Measurements from ENCODE around the gene DENND11.

Gene DENND11, protein sequence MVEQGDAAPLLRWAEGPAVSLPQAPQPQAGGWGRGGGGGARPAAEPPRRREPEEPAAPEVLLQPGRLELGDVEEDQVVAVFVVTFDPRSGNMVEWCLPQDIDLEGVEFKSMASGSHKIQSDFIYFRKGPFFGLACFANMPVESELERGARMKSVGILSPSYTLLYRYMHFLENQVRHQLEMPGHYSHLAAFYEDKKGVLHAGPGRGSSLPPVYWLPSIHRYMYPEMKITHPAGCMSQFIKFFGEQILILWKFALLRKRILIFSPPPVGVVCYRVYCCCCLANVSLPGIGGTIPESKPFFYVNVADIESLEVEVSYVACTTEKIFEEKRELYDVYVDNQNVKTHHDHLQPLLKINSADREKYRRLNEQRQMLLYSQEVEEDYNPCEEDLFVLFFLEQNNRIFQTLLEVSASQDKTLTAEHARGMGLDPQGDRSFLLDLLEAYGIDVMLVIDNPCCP

DNA sequence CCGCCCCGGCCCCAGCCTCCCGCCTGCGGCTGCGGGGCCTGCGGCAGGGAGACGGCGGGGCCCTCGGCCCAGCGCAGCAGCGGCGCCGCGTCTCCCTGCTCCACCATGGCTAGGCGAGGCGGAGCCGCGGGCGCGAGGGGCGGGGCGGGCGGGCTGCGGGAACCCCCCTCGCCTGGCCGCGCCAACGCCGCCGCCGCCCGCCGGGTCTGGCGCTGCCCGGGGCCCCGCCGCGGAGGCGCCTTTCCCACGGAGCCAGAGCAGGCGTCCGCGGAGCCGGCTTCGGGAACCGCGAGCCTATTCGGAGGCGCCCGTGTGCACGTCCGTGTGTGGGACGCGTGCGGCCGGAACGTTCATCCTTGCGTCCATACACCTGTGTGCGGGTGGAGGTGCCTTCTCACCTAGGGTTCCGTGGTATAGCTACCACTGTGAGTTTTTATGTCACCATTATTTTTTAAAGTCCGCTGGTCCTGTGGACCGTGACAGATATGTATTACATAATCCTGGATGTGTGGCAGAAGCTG lies at the start of gene DENND11:
Gene DENND11 (minus strand): TSS at position 120 of the 521 bp plus-strand sequence. CDS start 13 bp downstream, at position 107.
- peak in 1 of 2 donors; percentile 16 for DNase-seq (ENCODE audit: extremely low read depth in 1 of 2, low read depth in 1 of 2)

DNA sequence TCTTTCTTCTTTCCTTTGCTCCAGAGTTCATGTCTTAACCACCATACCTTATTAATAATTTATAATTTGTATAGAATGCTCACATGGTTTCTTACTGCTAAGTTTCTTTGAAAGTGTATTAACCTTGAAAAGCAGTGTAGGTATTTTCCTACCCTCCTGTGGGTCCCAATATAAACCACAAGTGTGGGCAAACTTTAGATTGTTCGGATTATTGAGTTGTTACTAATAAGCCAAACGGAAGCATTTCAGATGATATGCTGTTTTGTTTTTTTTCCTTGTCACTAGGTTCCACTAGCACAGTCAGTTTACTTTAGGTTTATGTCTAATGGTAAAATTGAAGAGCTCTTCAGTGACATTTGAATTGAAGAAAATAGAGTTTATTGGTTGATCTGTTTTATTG lies 46.4 kb upstream of the DENND11 start:
- no peak for DNase-seq (ENCODE audit: extremely low read depth in 1 of 2, low read depth in 1 of 2)

DNA sequence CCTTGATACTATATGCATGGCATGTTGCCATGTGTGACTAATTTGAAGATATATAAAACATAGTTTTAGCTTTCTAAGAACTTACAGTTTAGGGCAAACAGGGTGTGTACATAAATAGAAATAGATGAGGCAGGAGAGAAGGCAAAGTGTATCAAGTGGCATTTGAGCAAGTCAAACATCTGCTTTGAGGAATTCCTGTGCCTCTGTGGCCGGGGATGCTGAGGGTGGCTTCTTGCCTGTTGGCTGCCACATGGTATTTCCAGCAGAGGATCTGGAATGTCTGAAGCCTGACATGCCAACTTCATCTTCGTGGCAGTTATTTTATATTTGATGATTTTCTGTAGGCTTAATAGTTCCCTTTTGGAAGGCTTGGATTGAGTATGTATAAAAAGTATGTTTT lies 42.2 kb upstream of the DENND11 start:
- no peak for DNase-seq (ENCODE audit: extremely low read depth in 1 of 2, low read depth in 1 of 2)

DNA sequence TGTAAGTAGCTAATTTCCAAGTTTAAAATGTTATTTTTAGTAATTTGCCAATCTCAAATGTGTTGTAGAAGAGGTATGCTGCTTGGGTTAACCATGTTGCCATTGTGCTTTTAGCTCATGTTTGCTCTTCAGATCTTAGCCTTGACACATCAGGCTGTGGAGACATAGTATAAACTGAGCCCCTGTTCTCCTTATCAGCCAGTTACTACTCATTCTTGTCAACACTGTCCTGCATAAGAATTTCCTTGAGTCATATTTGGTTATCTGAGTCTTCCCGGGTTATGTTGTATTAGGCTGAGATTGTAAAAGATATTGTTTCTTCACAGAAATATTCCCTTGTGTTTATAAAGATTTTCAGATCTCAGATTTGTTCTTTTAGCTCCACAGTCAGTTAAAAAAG lies 40.3 kb upstream of the DENND11 start:
- DNase-seq (ENCODE audit: extremely low read depth in 1 of 2, low read depth in 1 of 2): no peak

DNA sequence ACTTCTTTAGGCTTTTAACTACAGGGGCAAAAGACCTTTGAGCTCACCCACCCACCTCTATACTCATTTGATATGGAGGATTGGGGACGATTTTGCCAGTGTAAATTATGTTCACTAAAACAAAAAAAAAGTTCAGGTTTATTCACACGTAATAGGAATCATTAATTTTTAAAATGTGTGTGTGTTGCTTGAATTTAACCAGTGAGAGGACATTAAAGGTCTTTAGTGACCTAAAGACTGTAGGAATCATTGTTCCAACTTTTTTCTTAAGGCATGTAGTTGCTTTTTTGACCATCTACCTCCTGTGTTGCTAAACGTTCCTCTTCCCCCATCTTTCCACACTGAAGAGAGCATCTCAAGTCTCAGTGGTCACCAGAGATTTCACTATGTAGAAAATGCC lies 37.3 kb upstream of the DENND11 start:
- DNase-seq (ENCODE audit: extremely low read depth in 1 of 2, low read depth in 1 of 2): no peak

DNA sequence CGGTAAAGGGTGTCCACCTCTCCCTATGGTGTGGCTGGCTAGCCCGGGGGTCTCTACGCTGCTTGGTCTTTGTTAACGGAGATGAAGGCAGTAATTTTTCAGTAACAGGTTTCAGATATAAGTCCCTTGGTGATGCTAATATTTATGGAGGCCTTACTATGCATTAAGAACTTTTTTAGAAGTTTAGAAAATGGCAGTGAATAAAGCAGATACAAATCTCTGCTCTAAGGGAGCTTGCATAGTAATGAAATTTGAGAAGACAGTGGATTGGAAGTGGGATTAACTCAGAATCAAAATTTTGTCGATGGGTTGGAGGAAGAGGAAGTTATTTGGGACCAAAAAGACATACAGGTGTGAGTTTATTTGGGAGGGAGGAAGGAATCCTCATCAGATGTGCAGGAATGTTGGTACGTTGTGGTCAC lies 36.6 kb upstream of the DENND11 start:
- no peak for DNase-seq (ENCODE audit: extremely low read depth in 1 of 2, low read depth in 1 of 2)

DNA sequence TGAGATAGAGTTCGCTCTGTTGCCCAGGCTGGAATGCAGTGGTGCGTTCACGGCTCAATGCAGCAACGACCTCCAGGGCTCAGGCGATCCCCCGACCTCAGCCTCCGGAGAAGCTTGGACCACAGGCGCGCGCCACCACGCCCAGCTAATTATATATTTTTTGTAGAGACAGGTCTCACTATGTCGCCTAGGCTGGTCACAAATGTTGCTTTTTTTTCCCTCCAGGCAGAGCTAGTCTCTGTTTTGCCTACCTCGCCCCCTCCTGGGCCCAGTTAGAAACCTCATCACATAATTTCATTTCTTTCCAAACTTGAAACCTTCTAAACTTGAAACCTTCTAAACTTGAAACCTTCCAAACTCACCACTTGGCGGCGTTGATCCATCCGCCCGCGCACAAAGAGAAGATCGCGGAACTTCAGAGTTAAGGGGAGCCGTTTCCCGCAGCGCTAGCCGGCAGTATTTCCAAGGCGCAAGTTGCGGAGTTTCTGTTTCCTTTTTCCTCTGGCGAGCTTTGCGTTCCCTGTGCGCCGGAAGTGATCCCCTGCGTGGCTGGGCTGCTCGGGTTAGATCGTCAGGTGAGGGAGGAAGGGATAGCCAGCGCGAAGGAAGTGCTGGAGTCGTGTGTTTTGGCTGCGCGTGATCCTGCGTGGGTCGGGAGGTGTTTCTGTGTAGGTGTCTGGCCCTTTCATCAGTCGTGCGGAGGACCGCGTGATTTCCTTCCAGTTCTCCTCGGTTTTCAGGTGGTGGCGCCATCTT lies 36.0 kb upstream of the DENND11 start, which contains the start of gene SSBP1:
Gene SSBP1 (plus strand): TSS at position 523 of the 756 bp plus-strand sequence. CDS start 809 bp downstream, outside the sequence.
- DNase-seq (ENCODE audit: extremely low read depth in 1 of 2, low read depth in 1 of 2): peak; percentile 82 to 87

DNA sequence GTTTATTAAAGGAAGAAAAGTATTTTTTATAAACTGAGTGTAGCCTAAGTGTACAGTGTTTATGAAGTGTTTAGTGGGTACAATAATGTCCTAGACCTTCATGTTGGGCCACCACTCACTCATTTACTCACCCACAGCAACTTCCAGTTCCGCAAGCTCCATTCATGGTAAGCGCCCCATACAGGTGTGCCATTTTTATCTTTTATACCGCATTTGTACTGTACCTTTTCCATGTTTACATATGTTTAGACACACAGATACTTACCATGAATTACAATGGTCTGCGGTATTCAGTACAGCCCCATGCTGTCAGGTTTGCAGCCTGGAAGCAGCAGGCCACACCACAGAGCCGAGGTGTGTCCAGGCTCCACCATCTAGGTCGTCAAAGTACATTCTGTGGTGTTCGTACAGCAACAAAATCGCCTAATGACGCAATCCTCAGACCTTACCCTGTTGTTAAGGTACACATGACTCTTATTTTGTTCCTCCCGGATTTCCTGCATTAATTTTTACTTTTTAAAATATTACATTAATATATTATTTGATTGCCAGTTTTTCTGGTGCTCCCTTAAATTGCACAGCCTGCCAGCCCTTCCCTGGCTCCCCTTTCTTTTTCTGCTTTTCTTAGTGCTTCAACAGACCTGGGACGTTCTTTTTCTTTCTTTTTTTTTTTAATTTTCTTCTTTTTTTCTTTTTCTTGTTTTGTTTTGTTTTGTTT lies 35.3 kb upstream of the DENND11 start:
- DNase-seq (ENCODE audit: extremely low read depth in 1 of 2, low read depth in 1 of 2): no peak

DNA sequence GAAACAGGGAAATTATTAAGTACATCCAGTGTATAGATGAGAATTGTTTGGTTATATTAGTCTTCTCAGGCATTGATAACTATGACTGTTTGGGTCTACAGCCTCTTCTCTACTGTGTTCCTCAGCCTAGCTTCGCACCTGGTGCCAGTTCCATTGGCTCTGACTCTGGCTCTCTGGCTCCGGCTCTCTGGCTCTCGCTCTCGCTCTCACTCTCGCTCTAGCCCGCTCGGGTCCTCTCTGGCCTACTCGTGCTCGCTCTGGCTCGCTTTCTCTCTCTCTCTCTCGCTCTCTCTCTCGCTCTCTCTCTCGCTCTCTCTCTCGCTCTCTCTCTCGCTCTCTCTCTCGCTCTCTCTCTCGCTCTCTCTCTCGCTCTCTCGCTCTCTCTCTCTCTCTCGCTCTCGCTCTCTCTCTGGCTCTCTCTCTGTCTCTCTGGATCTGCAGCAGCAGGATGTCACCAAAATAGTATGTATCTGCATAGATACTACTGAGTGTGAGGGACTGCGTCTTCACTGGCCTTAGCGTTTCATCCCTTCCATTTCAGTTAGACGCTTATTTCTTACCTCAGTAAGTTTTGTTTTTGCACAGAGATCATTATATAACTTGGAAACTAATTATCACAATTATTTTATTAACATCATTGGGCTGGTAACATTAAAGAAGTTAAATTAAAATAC lies 29.6 kb upstream of the DENND11 start:
- DNase-seq (ENCODE audit: extremely low read depth in 1 of 2, low read depth in 1 of 2): no peak

DNA sequence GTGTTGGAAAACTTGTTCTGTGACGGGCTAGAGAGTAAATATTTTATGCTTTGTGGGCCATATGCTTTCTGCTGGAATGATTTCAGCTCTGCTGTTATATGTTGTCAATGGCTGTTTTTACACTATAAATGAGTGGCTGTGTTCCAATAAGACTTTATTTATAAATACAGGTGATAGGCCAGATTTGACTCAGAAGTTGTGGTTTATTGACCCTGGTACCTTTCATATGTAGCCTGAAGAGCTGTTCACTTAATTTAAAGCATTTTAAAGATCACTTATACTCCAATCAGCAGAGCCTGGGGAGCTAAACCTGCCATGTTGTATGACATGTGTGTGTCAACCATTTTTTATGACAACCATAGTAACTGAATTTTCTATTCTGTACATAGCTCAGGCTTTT lies 27.1 kb upstream of the DENND11 start:
- no peak for DNase-seq (ENCODE audit: extremely low read depth in 1 of 2, low read depth in 1 of 2)

DNA sequence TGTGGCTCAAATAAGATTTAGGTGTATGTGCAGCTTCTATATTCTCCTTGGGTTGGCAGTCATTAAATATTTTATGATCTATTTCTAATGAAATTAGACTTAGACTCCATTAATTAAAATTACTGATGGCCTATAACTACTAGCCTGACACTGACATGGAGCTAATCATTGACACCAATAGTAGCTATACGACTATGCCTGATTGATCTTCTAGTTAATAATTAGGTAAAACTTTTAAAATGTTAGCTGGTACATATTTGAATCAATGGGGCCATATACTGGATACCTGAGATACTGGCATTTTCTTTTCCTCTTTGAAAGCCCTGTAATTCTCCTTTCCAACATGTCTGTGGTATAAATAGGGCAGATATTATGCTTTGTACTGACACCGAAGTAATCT lies 20.6 kb upstream of the DENND11 start:
- no peak for DNase-seq (ENCODE audit: extremely low read depth in 1 of 2, low read depth in 1 of 2)

DNA sequence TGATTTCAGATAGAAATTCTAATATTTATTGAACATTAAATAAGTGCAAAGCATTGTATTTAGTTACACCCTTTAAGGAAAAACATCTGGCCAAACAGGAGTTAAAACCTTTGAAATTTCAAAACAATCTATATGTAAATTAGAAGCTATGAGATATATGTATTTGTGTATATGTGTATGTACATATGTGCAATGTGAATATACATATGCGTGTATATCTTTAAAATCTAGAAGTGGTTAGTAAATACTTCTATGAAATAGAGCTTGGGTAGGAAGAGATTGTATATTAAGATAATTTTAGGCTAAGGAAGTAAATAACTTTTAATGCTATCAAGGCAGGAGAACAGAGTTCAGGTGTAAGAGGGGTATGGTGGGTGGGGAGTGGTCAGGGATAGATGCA lies 15.5 kb upstream of the DENND11 start:
- no peak for DNase-seq (ENCODE audit: extremely low read depth in 1 of 2, low read depth in 1 of 2)

DNA sequence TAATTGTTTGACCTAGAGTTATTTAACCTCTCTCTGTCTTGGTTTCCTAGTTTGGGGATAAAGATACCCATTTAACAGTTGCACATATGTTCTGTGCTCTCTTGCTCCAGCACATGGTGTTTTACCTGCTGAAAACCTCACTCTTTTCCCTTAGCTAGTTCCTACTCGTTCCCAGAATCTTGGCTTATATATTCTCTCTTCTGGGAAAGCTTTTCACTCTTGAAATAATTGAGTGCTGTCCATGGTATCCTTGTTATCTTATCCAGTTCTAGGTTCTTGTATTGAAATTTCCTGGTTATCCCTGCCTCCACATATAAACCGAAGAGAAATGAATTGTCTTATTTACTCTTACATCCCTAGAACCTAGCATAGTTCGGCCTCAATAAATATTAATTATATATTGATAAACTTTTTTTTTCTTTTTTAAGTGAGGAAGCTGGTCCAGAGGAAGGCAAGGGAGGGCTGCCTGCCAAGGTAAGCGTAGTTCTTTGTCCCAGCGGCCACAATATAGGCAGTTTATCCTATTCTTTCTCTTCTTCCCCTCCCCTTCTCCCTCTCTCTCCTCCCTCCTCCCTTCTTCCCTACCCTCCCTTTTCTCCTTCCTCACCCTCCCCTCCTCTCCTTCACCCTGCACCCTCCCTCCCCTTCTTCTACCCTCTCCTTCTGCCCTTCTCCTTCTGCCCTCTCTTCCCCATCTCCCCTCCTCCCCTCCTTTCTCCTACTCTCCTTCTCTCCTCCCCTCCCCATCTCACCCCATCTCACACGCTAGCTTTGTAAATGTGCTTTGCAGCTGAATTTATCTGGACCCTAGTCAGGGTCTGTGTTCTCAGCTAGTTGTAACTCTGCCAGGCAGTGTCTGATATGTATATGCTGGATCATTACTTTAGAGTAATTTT lies 14.1 kb upstream of the DENND11 start:
- DNase-seq (ENCODE audit: extremely low read depth in 1 of 2, low read depth in 1 of 2): no peak

DNA sequence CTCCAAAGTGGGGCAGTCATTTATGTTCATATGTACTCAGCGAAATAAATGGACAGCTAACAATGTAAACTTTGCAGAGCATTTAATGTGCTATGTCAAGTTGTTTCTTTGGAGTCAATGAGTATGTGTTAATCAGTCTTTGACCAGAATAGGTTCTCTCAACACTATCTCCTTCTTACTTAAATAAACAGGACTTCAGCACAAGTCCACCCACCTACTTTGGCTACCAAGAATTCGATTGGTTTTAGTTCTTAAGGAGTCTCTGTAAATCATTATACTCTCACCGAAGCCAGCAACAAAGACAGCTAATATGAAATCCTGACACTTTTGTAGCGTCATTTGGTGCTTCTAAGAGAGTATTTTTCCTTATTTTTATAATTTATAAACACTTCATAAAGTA lies 13.1 kb upstream of the DENND11 start:
- no peak for DNase-seq (ENCODE audit: extremely low read depth in 1 of 2, low read depth in 1 of 2)

DNA sequence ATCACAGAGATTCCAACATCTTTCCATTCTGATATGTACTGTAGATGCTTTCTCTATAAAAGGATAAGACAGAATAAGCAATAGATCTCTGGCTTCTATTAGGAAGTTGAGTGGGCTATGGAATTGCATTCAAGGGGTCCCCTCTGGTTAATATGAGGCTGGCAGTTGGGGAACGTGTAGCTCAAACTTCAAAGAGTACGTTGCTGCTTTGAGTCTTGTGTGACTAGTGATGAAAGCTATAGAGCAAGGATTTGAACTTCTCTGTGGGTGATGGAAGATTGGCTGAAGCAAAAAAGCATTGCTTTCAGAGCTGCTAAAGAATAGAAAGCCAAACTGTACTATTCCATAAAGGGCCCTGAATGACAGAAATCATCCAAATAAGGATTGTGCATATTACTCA lies 12.6 kb upstream of the DENND11 start:
- no peak for DNase-seq (ENCODE audit: extremely low read depth in 1 of 2, low read depth in 1 of 2)

DNA sequence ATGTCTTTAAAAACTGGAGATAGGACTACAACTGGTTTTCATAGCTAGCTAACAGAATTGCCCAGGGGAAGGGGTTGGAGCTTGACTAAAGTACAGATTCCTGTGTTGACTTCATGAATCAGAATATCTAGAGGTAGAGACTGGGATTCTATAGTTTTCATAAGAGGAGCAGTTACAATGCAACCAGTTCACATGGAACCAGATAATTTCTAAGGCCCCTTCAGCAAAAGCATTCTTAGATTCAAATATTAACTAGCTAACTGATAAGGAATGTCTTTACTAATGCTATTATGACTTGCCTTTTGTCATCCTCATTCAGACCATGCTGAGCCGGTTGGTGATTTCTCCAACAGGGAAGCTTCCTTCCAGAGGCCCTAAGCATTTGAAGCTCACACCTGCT lies 11.9 kb upstream of the DENND11 start:
- no peak for DNase-seq (ENCODE audit: extremely low read depth in 1 of 2, low read depth in 1 of 2)

DNA sequence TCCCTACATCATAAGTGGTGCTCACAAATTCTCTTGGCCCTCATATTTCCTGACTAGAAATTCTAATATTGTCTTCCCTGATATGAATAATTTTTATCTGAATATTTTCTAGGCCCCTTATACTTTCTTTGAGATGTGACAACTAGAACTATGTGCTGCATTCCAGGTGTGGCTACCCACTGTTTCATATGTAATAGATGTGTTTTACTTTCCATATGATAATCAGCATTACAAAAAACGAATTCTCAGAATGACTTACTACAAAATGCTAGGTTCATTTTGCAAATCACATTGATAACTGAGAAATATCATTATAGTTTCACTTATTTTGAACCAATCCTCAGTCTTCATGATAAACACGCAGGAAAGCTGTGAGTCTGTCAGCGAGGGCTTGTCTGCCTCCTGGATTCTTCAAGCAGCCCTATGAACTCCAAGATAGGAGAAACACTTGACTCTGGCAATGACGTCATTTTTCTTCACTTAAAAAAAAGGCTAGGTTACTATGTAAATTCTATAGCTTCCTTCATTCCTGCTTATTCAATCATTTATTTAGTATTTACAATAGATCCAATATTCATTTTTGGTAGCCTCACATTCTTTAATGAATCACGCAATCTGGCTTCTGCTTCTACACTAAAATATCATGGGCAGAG lies 10.8 kb upstream of the DENND11 start:
- no peak for DNase-seq (ENCODE audit: extremely low read depth in 1 of 2, low read depth in 1 of 2)

DNA sequence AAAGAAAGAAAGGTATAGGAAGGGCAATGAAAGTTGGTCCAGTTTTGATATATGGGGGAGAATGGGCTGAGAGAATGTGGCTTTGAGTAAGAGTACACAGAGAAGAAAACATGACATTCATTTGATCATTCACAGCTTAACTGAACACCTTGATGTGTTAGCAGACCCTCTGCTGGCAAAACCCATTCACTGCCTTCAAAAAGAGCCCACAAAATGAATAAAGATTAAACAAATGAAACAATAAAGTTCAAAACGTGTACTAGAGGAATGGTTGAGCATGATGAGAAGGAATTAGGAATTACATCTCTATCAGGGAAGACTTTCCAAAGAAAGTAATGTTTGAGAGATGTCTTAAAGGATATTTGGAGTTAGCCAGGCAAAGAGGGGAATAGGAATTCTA lies 8.3 kb upstream of the DENND11 start:
- no peak for DNase-seq (ENCODE audit: extremely low read depth in 1 of 2, low read depth in 1 of 2)

DNA sequence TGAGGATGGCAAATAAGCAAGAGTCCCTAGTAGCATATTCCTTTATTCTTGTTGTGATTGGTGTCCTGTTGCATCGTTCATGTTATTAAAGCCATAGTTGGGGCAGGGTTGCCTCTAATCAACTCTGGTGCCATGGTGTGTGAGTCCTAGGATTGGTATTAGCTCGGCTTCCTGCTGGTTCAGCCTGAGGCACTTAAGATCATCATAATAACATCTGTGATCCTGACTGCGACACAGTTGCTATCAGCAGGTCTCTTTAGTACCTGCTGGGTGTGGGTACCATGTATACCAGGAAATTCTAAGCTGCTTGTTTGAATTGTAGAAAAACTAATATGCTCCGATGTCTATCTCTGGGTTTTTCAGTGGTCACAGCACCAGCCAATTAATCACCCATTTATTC lies 7.8 kb upstream of the DENND11 start:
- DNase-seq (ENCODE audit: extremely low read depth in 1 of 2, low read depth in 1 of 2): no peak
